ENCODE data around the gene SRMS.

SRMS gene

DNA sequence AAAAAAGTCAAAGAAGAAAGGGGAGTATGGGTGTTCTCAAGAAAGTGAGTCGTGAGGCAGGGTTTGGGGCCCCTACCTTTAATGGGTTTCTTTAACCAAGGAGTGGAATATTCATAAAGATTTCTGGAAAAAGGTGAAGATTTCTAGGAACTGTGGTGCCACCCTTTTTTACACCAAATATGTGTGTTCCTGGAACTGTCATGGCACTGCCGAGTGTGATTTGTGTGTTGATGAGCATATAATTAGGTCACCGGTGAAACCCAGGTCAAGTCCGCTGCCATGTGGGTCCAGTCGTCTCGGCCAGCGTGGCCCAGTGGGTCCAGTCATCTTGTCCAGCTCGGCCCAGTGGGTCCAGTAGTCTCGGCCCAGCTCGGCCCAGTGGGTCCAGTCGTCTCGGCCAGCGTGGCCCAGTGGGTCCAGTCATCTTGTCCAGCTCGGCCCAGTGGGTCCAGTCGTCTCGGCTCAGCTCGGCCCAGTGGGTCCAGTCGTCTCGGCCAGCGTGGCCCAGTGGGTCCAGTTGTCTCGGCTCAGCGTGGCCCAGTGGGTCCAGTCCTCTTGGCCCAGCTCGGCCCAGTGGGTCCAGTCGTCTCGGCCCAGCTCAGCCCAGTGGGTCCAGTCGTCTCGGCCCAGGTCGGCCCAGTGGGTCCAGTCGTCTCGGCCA is 40.3 kb downstream of the SRMS start:
- H3K36me3 ChIP-seq (ENCODE audit: control insufficient read depth in 1 of 2, insufficient read depth in 2 of 2, low read length in 2 of 2) = no peaks in the 10 kb centered on the region
- DNase-seq = no peak

DNA sequence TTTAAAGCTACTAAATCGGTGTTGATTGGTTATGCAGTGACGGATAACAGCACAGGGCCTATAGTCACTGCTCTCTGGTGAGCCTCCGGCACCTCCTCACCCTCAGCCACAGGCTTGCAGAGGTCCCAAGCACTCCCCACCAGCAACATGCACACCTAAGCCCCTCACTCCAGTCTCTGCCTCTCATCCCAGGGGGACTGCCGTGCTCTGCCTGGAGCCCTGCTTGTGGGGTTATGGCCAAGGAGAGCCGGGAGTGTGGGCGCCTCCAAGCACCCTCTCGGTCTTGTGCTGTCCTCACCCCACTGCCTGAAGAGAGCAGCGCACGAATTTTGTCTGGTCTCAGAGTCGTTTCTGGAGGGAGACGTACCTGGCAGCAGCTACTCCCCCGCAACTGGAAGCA is 41.8 kb downstream of the SRMS start:
- Histone ChIP-seq H3K9me3 (ENCODE audit: insufficient read depth, low read depth, low read length) (peaks cover 14% of the 10 kb centered on the region), H2AFZ (ENCODE audit: insufficient read depth, low read length, poor library complexity) (no peak overlapping the region), H3K79me1 (ENCODE audit: low read length) (no peaks in the 10 kb centered on the region), H3K9ac (ENCODE audit: low read length) (no peak overlapping the region), H2BK5ac (ENCODE audit: low read depth, low read length, poor library complexity) (no peak overlapping the region), H3K14ac (ENCODE audit: low read length) (no peak overlapping the region), H3K4me1 (ENCODE audit: control insufficient read depth in 1 of 2, insufficient read depth in 2 of 2, low read length in 2 of 2) (no peaks in the 10 kb centered on the region), H3K4ac (ENCODE audit: low read depth, low read length) (no peak overlapping the region), H4K8ac (ENCODE audit: low read depth, low read length) (no peak overlapping the region), H3K36me3 (ENCODE audit: control insufficient read depth in 1 of 2, insufficient read depth in 2 of 2, low read length in 2 of 2) (no peaks in the 10 kb centered on the region), H2BK120ac (ENCODE audit: insufficient read depth, low read length, poor library complexity) (no peak overlapping the region), H4K12ac (ENCODE audit: low read depth, low read length) (no peak overlapping the region), H3K79me2 (ENCODE audit: control insufficient read depth, insufficient read depth, low read length, poor library complexity) (no peaks in the 10 kb centered on the region), H3K27ac (ENCODE audit: low read depth, low read length) (no peak overlapping the region), H3K27me3 (ENCODE audit: insufficient read depth, low read length) (no peaks in the 10 kb centered on the region), H3K18ac (ENCODE audit: low read length) (no peak overlapping the region), H3K23ac (ENCODE audit: low read length) (no peak overlapping the region), H4K91ac (ENCODE audit: low read depth, low read length) (no peak overlapping the region), H2BK12ac (ENCODE audit: low read length) (no peak overlapping the region), H3K4me2 (ENCODE audit: low read length) (no peak overlapping the region), H2AK5ac (ENCODE audit: low read length) (no peak overlapping the region), H3K4me3 (ENCODE audit: low read depth, low read length) (no peak overlapping the region)
- DNase-seq = no peak
- WGBS (ENCODE audit: extremely low coverage, insufficient coverage, insufficient read length) = no CpG with 5 or more reads among the region's 12 CpGs

More for the DNA sequence above, 40.3 kb downstream of the SRMS start:
- Histone ChIP-seq H3K4ac (ENCODE audit: low read depth, low read length) (no peak overlapping the region), H3K18ac (ENCODE audit: low read length) (no peak overlapping the region), H3K14ac (ENCODE audit: low read length) (no peak overlapping the region), H3K27me3 (ENCODE audit: insufficient read depth, low read length) (no peaks in the 10 kb centered on the region), H2BK5ac (ENCODE audit: low read depth, low read length, poor library complexity) (no peak overlapping the region), H3K9me3 (ENCODE audit: insufficient read depth, low read depth, low read length) (peaks cover 12% of the 10 kb centered on the region), H3K4me1 (ENCODE audit: control insufficient read depth in 1 of 2, insufficient read depth in 2 of 2, low read length in 2 of 2) (no peaks in the 10 kb centered on the region), H3K23ac (ENCODE audit: low read length) (no peak overlapping the region), H3K27ac (ENCODE audit: low read depth, low read length) (no peak overlapping the region), H3K79me2 (ENCODE audit: control insufficient read depth, insufficient read depth, low read length, poor library complexity) (no peaks in the 10 kb centered on the region), H2AK5ac (ENCODE audit: low read length) (no peak overlapping the region), H4K8ac (ENCODE audit: low read depth, low read length) (no peak overlapping the region), H3K9ac (ENCODE audit: low read length) (no peak overlapping the region), H2AFZ (ENCODE audit: insufficient read depth, low read length, poor library complexity) (no peak overlapping the region), H4K91ac (ENCODE audit: low read depth, low read length) (no peak overlapping the region), H2BK12ac (ENCODE audit: low read length) (no peak overlapping the region), H3K4me3 (ENCODE audit: low read depth, low read length) (no peak overlapping the region), H2BK120ac (ENCODE audit: insufficient read depth, low read length, poor library complexity) (no peak overlapping the region), H3K79me1 (ENCODE audit: low read length) (no peaks in the 10 kb centered on the region), H4K12ac (ENCODE audit: low read depth, low read length) (no peak overlapping the region), H3K4me2 (ENCODE audit: low read length) (no peak overlapping the region)
- WGBS (ENCODE audit: extremely low coverage, insufficient coverage, insufficient read length) = no CpG with 5 or more reads among the region's 30 CpGs

DNA sequence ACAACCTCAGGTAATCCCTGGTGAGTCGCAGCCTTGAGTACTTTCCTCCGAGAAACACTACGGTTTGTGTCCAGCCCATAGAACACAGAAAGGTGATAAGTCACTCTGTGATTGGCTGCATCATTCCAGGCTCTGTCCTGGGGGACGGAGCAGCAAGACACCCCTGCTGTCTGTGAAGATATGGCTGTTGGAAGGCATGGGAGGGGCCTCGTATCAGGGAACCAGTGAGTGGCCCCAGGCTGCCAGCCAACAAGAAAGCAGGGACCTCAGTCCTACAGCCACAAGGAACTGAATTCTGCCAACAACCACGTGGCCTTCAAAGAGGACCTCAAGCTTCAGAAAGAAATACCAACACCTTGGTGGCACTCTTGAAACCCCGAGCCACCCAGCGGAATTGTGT is 42.3 kb downstream of the SRMS start:
- H3K14ac ChIP-seq (ENCODE audit: low read length) = no peak overlapping the region
- WGBS (ENCODE audit: extremely low coverage, insufficient coverage, insufficient read length) = no CpG with 5 or more reads among the region's 8 CpGs
- no peak overlapping the region for H4K12ac ChIP-seq (ENCODE audit: low read depth, low read length)

GRCh38 chr20:63504642-63505041 is 42.9 kb downstream of the SRMS start:
- Histone ChIP-seq H2BK120ac (ENCODE audit: insufficient read depth, low read length, poor library complexity) (no peak overlapping the region), H3K9ac (ENCODE audit: low read length) (no peak overlapping the region), H4K8ac (ENCODE audit: low read depth, low read length) (no peak overlapping the region), H3K79me2 (ENCODE audit: control insufficient read depth, insufficient read depth, low read length, poor library complexity) (no peaks in the 10 kb centered on the region), H3K23ac (ENCODE audit: low read length) (no peak overlapping the region), H2BK12ac (ENCODE audit: low read length) (no peak overlapping the region), H3K4ac (ENCODE audit: low read depth, low read length) (no peak overlapping the region), H3K4me3 (ENCODE audit: low read depth, low read length) (no peak overlapping the region), H2AK5ac (ENCODE audit: low read length) (no peak overlapping the region), H3K18ac (ENCODE audit: low read length) (no peak overlapping the region), H3K4me2 (ENCODE audit: low read length) (no peak overlapping the region), H3K79me1 (ENCODE audit: low read length) (no peaks in the 10 kb centered on the region), H2BK5ac (ENCODE audit: low read depth, low read length, poor library complexity) (no peak overlapping the region), H3K27me3 (ENCODE audit: insufficient read depth, low read length) (no peaks in the 10 kb centered on the region), H3K36me3 (ENCODE audit: control insufficient read depth in 1 of 2, insufficient read depth in 2 of 2, low read length in 2 of 2) (no peaks in the 10 kb centered on the region), H4K91ac (ENCODE audit: low read depth, low read length) (no peak overlapping the region), H3K4me1 (ENCODE audit: control insufficient read depth in 1 of 2, insufficient read depth in 2 of 2, low read length in 2 of 2) (no peaks in the 10 kb centered on the region), H3K27ac (ENCODE audit: low read depth, low read length) (no peak overlapping the region), H2AFZ (ENCODE audit: insufficient read depth, low read length, poor library complexity) (no peak overlapping the region), H3K9me3 (ENCODE audit: insufficient read depth, low read depth, low read length) (peaks cover 14% of the 10 kb centered on the region), H3K14ac (ENCODE audit: low read length) (no peak overlapping the region), H4K12ac (ENCODE audit: low read depth, low read length) (no peak overlapping the region)
- no CpG with 5 or more reads among the region's 9 CpGs for WGBS (ENCODE audit: extremely low coverage, insufficient coverage, insufficient read length)
- DNase-seq = no peak

More for the DNA sequence above, 42.3 kb downstream of the SRMS start:
- Histone ChIP-seq H3K18ac (ENCODE audit: low read length) (no peak overlapping the region), H2BK120ac (ENCODE audit: insufficient read depth, low read length, poor library complexity) (no peak overlapping the region), H3K4me2 (ENCODE audit: low read length) (no peak overlapping the region), H3K4ac (ENCODE audit: low read depth, low read length) (no peak overlapping the region), H2AFZ (ENCODE audit: insufficient read depth, low read length, poor library complexity) (no peak overlapping the region), H4K8ac (ENCODE audit: low read depth, low read length) (no peak overlapping the region), H3K23ac (ENCODE audit: low read length) (no peak overlapping the region), H3K79me1 (ENCODE audit: low read length) (no peaks in the 10 kb centered on the region), H3K9me3 (ENCODE audit: insufficient read depth, low read depth, low read length) (peaks cover 14% of the 10 kb centered on the region), H3K27me3 (ENCODE audit: insufficient read depth, low read length) (no peaks in the 10 kb centered on the region), H3K4me1 (ENCODE audit: control insufficient read depth in 1 of 2, insufficient read depth in 2 of 2, low read length in 2 of 2) (no peaks in the 10 kb centered on the region), H2BK5ac (ENCODE audit: low read depth, low read length, poor library complexity) (no peak overlapping the region), H3K27ac (ENCODE audit: low read depth, low read length) (no peak overlapping the region), H3K9ac (ENCODE audit: low read length) (no peak overlapping the region), H2AK5ac (ENCODE audit: low read length) (no peak overlapping the region), H3K4me3 (ENCODE audit: low read depth, low read length) (no peak overlapping the region), H3K79me2 (ENCODE audit: control insufficient read depth, insufficient read depth, low read length, poor library complexity) (no peaks in the 10 kb centered on the region), H3K36me3 (ENCODE audit: control insufficient read depth in 1 of 2, insufficient read depth in 2 of 2, low read length in 2 of 2) (no peaks in the 10 kb centered on the region), H4K91ac (ENCODE audit: low read depth, low read length) (no peak overlapping the region), H2BK12ac (ENCODE audit: low read length) (no peak overlapping the region)
- no peak for DNase-seq
